ENCODE results near the gene LCN6.
"Not testable (repeated sequence)": the region's sequence is repeated elsewhere in the genome, so short reads cannot be mapped to it uniquely, and the experiment has no call there.

- not testable (repeated sequence) for TF ChIP-seq YY1 (IDR thresholded peaks at IDR 0.05; ENCODE audit: insufficient read depth, insufficient read length); ZNF274 (IDR thresholded peaks at IDR 0.05; ENCODE audit: low read depth, low read length)
These were observed 48.5 kb upstream of the LCN6 start for GRCh38 chr9:136796775-136797347.

Measured in NT2/D1 (cell line).